22Rv1 (cell line): Measurements from ENCODE around the gene ULK4.

ENCODE experiments used
- H3K27ac ChIP-seq: fragments of 450-650 bp; 2 replicates; pipeline ENCODE4 v1.5.1; 2017
- ZFX ChIP-seq: fragments of 450-650 bp; IDR thresholded peaks from 2 replicates; pipeline ENCODE4 v1.6.1; 2017; ENCODE audit warnings: antibody characterized with exemption, borderline replicate concordance
- TF ChIP-seq, protein P1 (sequence below): fragments of 450-650 bp; IDR thresholded peaks from 2 replicates; pipeline ENCODE4 v1.5.1; 2017; ENCODE audit warnings: mild to moderate bottlenecking

The ULK4 gene

GRCh38 chr3:41302295-41302694 is 659.6 kb downstream of the ULK4 start:
- H3K27ac ChIP-seq: no peak overlapping the region
- TF ChIP-seq, protein P1, sequence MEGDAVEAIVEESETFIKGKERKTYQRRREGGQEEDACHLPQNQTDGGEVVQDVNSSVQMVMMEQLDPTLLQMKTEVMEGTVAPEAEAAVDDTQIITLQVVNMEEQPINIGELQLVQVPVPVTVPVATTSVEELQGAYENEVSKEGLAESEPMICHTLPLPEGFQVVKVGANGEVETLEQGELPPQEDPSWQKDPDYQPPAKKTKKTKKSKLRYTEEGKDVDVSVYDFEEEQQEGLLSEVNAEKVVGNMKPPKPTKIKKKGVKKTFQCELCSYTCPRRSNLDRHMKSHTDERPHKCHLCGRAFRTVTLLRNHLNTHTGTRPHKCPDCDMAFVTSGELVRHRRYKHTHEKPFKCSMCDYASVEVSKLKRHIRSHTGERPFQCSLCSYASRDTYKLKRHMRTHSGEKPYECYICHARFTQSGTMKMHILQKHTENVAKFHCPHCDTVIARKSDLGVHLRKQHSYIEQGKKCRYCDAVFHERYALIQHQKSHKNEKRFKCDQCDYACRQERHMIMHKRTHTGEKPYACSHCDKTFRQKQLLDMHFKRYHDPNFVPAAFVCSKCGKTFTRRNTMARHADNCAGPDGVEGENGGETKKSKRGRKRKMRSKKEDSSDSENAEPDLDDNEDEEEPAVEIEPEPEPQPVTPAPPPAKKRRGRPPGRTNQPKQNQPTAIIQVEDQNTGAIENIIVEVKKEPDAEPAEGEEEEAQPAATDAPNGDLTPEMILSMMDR: no peak
- no peak for TF ChIP-seq ZFX

DNA sequence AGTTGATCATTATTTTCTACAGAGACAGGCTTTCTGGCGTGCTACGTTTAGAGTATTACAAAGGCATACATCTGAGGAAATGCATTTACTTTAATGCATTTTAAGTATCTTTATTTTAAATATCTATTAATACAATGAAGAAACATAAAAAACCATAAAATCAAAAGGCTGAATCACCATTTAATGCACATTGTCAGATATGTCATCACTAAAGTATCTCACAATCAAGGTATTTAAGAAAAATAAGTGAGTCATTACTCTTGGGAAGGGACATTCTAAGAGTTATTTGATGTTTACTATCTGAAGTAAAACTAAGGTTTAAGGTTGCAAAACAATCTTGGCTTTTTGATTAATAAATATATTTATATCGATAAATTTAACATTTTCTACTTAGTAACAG is 660.4 kb downstream of the ULK4 start:
- H3K27ac ChIP-seq: no peak overlapping the region
- TF ChIP-seq ZFX: no peak
- TF ChIP-seq, protein P1: no peak

- H3K27ac ChIP-seq: no peak overlapping the region
- TF ChIP-seq ZFX: no peak
- TF ChIP-seq, protein P1: no peak
Measured at GRCh38 chr3:41299036-41299435, 662.9 kb downstream of the ULK4 start.

- no peak for TF ChIP-seq ZFX
- TF ChIP-seq, protein P1: no peak
- no peak overlapping the region for H3K27ac ChIP-seq
Measured at GRCh38 chr3:41297750-41298149, 664.2 kb downstream of the ULK4 start.

GRCh38 chr3:41296556-41296955 is 665.3 kb downstream of the ULK4 start:
- no peak overlapping the region for H3K27ac ChIP-seq
- TF ChIP-seq, protein P1: no peak
- TF ChIP-seq ZFX: no peak

GRCh38 chr3:41295740-41296139 is 666.2 kb downstream of the ULK4 start:
- H3K27ac ChIP-seq: no peak overlapping the region
- TF ChIP-seq ZFX: no peak
- TF ChIP-seq, protein P1: no peak

- TF ChIP-seq ZFX: no peak
- TF ChIP-seq, protein P1: no peak
- no peak overlapping the region for H3K27ac ChIP-seq
Measured at GRCh38 chr3:41293169-41293681, 668.7 kb downstream of the ULK4 start.
